ENCODE data around the gene TRABD2B. TPM values are rescaled to one million over a fixed set of nuclear protein-coding genes. Genes with fewer than 3 reads are reported as not detected.

The TRABD2B gene
- polyA plus RNA-seq, 1 experiment: not detected

GRCh38 chr1:47754221-47754620 is 243.0 kb downstream of the TRABD2B start:
- no peaks in the 10 kb centered on the region for H3K27me3 ChIP-seq (ENCODE audit: control insufficient read depth, insufficient read depth, low read length)
- POLR2A ChIA-PET: no interaction called here
- no peak overlapping the region for H3K4me3 ChIP-seq (ENCODE audit: low read depth, low read length)
- CTCF ChIA-PET: interaction anchor here (1.5 kb wide), 1 partner anchor 28 kb away, joined by 7 read pairs; no protein-coding TSS in a partner anchor
- no peak for TF ChIP-seq CTCF (IDR thresholded peaks at IDR 0.05; ENCODE audit: low read depth, low read length)
- DNase-seq (ENCODE audit: low read depth, low spot score): no peak
- H3K27ac ChIP-seq (ENCODE audit: low read depth, low read length): no peak overlapping the region
- no peaks in the 10 kb centered on the region for H3K9me3 ChIP-seq (ENCODE audit: control insufficient read depth, insufficient read depth, low read length)

- POLR2A ChIA-PET: no interaction called here
- Histone ChIP-seq H3K27ac (ENCODE audit: low read depth, low read length) (no peak overlapping the region), H3K27me3 (ENCODE audit: control insufficient read depth, insufficient read depth, low read length) (no peaks in the 10 kb centered on the region), H3K9me3 (ENCODE audit: control insufficient read depth, insufficient read depth, low read length) (no peaks in the 10 kb centered on the region), H3K4me3 (ENCODE audit: low read depth, low read length) (no peak overlapping the region)
- TF ChIP-seq CTCF (IDR thresholded peaks at IDR 0.05; ENCODE audit: low read depth, low read length): no peak
- no peak for DNase-seq (ENCODE audit: low read depth, low spot score)
- CTCF ChIA-PET: interaction anchor here (1.5 kb wide), 1 partner anchor 27 kb away, joined by 7 read pairs; no protein-coding TSS in a partner anchor
Observed at GRCh38 chr1:47753808-47754207, 243.4 kb downstream of the TRABD2B start.

GRCh38 chr1:47752559-47752958 is 244.6 kb downstream of the TRABD2B start:
- TF ChIP-seq CTCF (IDR thresholded peaks at IDR 0.05; ENCODE audit: low read depth, low read length): no peak
- H3K27me3 ChIP-seq (ENCODE audit: control insufficient read depth, insufficient read depth, low read length): no peaks in the 10 kb centered on the region
- POLR2A ChIA-PET: no interaction called here
- no peak for DNase-seq (ENCODE audit: low read depth, low spot score)
- H3K27ac ChIP-seq (ENCODE audit: low read depth, low read length): no peak overlapping the region
- CTCF ChIA-PET: interaction anchor here (0.6 to 1.5 kb wide), 3 partner anchors 15 to 1223 kb away, joined by 3 to 13 read pairs (median 7); no protein-coding TSS in a partner anchor
- H3K9me3 ChIP-seq (ENCODE audit: control insufficient read depth, insufficient read depth, low read length): no peaks in the 10 kb centered on the region
- no peak overlapping the region for H3K4me3 ChIP-seq (ENCODE audit: low read depth, low read length)

GRCh38 chr1:47751996-47752451 is 245.2 kb downstream of the TRABD2B start:
- no peak for TF ChIP-seq CTCF (IDR thresholded peaks at IDR 0.05; ENCODE audit: low read depth, low read length)

GRCh38 chr1:47751193-47751592 is 246.0 kb downstream of the TRABD2B start:
- no peak for DNase-seq (ENCODE audit: low read depth, low spot score)
- POLR2A ChIA-PET: no interaction called here
- Histone ChIP-seq H3K4me3 (ENCODE audit: low read depth, low read length) (no peak overlapping the region), H3K27me3 (ENCODE audit: control insufficient read depth, insufficient read depth, low read length) (no peaks in the 10 kb centered on the region), H3K27ac (ENCODE audit: low read depth, low read length) (no peak overlapping the region), H3K9me3 (ENCODE audit: control insufficient read depth, insufficient read depth, low read length) (no peaks in the 10 kb centered on the region)
- CTCF ChIA-PET: no interaction called here
- TF ChIP-seq CTCF (IDR thresholded peaks at IDR 0.05; ENCODE audit: low read depth, low read length): no peak

More at GRCh38 chr1:47751996-47752451, 245.2 kb downstream of the TRABD2B start:
- CTCF ChIA-PET: interaction anchor here (0.6 to 1.3 kb wide), 2 partner anchors 15 to 1223 kb away, joined by 3 to 13 read pairs; no protein-coding TSS in a partner anchor
- POLR2A ChIA-PET: no interaction called here
- no peak for DNase-seq (ENCODE audit: low read depth, low spot score)
- no peaks in the 10 kb centered on the region for H3K9me3 ChIP-seq (ENCODE audit: control insufficient read depth, insufficient read depth, low read length)
- no peak overlapping the region for H3K27ac ChIP-seq (ENCODE audit: low read depth, low read length)
- H3K4me3 ChIP-seq (ENCODE audit: low read depth, low read length): no peak overlapping the region
- no peaks in the 10 kb centered on the region for H3K27me3 ChIP-seq (ENCODE audit: control insufficient read depth, insufficient read depth, low read length)

Data from AG04450 (cell line).